ENCODE results near the gene ZNF592.
"Not testable (repeated sequence)": the region's sequence is repeated elsewhere in the genome, so short reads cannot be mapped to it uniquely, and the experiment has no call there.

The ZNF592 gene

DNA sequence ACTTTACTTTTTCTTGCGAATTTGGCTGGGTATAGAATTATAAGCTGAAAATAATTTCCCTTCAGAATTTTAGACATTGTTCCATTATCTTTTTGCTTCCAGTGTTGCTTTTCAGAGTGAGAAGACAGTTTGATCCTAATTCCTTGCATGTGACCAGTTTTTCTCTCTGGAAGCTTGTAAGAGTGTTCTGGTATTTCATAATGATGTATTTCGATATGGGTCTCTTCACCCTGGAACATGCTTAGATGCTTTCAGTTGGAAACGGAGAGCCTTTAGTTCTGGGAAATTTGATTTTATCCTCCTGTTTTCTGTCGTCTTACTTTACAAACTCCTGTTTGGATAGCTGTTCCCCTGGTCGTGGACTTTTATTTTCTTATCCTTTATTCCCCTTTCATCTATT is 82.6 kb downstream of the ZNF592 start:
- DNase-seq (ENCODE audit: low read depth), result no peak

GRCh38 chr15:84831613-84832012 is 83.2 kb downstream of the ZNF592 start:
- no peak for DNase-seq (ENCODE audit: low read depth)

DNA sequence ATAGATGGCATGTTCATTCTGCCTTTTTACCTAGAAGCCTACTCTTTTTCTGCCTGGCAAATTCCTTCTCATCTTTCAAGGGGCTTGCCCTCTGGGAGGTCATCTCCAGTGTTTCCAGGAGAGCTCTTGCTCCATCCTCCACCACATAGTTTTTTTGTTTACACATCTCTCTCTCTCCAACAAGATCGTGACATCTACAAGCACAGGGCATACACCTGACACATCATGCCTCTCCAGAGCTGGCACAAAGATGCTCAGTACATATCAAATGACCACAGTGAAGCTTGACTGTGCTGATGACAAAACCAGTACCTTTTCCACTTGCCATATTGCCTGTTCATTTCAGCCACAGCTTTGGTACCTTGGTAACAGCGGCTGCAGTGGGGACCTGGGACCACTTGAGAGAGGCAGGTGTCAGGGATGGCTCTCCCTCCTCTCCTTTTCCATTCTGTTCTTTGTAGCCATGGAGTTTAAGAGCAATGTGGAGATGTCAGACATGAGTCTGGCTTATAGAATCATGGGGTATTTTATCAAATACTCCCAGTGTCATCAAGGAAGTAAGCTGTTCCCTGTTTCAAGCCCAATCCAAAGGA is 84.2 kb downstream of the ZNF592 start:
- DNase-seq (ENCODE audit: low read depth), result no peak

- DNase-seq (ENCODE audit: low read depth), result no peak
Measured at GRCh38 chr15:84833447-84834228, 85.2 kb downstream of the ZNF592 start.

DNA sequence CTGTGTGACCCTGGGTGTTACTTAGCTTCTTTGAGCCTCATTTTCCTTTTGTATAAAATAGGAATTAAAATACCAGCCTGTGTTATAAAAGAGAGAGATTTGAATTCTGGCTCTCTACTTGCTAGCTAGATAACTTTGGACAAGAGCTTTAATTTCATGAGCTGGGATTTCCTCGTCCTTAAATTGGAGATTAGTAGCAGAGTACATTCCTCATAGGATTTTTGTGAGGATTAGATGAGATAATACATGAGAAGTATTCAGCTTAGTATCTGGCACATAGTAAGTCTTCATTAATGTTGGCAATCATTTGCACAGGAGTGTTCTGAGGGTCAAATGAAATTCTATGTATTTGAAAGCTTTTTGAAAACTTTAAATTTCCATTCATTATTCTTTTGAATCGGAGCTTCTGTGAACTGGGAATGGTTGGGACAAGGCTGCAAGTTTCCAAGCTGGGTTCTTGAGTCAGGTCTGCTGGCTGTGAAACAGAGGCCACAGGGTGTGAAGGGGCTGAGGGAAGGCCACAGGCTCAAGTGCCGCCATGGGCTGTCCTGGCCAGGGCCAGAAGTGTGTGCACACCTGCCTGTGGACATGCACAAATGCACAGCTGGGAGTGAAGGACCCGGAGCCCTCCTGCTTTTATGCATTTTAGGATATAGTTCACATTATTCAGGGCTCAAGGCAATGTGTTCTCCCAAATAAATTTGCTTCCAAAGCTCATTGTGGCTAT is 86.0 kb downstream of the ZNF592 start:
- DNase-seq (ENCODE audit: low read depth), result no peak

DNA sequence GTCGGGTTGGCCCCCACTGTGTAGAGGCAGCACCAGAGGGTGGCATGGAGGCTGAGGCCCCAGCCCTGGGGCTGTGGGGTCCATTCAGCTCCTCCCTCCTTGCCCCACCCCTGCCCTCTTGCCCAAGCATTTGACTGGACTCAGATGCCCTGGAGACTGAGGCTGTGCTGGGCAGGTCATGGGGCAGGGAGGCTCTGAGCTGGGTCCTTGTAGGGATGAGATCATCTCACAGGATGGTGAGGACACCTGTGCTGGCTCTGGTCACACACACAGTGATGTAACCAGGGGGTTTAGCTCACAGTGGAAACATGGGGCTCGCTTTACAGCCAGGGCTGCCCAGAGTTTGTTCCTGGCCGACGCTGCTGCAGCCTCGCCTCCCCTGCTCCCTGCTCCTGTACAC is 86.6 kb downstream of the ZNF592 start:
- no peak for DNase-seq (ENCODE audit: low read depth)

DNA sequence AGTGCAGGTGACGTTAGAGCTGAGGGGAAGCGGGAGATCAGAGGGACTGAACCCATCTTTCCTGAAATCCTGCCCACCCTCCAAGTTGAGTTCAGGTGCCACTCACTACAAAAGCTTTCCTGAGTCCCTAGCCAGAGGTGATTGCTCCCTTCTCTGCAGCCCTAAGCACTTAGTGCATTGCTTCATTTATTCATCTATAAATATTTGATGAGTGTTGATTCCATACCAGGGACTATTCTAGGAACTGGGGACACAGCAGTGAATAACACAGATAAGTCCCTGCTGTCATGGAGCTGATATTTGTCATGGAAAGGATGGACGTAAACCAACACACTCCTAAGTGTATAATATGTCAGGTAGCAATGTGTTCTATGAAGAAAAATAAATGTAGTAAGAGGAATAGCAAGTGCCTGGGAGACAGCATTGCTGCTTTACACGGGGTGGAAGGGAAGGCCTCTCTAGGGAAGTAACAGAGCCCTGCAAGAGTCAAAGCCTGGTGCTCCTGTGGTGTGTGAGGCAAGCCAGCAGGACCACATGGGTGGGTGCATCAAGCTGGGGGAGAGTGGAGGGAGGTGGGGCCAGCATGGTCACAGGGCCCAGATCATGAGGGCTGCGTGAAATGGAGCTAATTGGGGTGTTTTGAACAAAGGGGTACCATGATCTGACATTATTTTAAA is 87.4 kb downstream of the ZNF592 start:
- DNase-seq (ENCODE audit: low read depth), result no peak

DNA sequence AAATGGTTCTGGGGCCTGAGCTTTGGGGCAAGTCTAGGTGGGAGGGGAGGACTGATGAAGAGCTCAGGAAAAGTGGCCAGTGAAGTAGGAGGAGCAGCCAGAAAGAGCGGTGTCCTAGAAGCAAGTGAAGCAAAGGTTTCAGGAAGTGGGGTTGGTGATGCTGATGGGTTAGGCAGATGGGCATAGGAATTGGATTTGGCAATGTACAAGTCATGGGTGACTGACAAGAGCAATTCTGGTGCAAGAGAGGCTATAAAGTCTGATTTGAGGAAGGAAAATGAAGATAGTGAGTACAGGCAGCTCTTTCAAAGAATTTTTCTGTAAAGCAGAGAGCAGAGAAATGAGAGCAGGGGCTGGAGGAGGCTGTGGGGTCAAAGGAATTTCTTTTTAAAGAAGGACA is 88.5 kb downstream of the ZNF592 start:
- no peak for DNase-seq (ENCODE audit: low read depth)

GRCh38 chr15:84839714-84840113 is 91.3 kb downstream of the ZNF592 start:
- no peak for DNase-seq (ENCODE audit: low read depth)

DNA sequence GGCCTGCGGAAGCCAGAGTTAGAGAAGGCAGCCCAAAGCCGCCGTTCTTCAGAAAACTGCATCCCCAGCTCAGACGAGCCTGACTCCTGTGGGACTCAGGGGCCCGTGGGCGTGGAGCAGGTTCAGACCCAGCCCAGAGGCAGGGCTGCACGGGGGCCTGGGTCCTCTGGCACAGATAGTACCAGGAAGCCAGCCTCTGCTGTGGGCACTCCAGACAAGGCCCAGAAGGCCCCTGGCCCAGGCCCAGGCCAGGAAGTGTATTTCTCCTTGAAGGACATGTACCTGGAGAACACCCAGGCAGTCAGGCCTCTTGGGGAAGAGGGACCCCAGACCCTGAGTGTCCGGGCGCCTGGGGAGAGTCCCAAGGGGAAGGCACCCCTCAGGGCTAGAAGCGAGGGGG is 91.9 kb downstream of the ZNF592 start:
- DNase-seq (ENCODE audit: low read depth), result no peak

DNA sequence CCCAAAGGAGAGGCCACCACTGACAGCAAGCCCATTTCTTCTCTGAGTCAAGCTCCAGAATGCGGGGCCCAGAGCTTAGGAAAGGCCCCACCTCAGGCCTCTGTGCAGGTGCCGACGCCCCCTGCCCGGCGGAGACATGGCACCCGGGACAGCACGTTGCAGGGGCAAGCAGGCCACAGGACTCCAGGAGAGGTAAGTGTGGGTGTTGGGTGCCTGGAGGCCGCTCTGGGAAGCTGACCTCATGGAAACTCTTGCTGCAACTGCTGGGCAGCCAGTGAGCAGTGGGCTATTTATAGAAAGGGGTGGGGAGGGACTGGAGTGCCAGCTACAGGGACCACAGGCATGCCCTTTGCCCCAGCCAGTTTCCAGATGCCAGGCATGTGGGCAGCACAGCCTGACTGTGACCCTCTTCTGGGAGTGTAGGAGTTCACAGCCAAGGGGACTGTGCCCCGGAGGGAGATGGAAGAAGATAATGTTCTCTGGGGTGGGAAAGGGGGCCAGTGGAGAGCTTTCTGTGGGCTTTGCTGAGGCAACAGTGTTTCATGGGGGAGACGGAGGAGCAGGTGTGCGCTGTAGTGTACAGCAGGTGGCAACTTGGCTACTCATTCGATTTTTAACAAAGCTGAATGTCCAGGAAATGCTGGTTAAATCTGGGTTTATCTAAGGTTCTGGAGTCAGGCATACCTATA is 92.5 kb downstream of the ZNF592 start:
- DNase-seq (ENCODE audit: low read depth), result no peak

GRCh38 chr15:84842781-84843180 is 94.4 kb downstream of the ZNF592 start:
- no peak for DNase-seq (ENCODE audit: low read depth)

DNA sequence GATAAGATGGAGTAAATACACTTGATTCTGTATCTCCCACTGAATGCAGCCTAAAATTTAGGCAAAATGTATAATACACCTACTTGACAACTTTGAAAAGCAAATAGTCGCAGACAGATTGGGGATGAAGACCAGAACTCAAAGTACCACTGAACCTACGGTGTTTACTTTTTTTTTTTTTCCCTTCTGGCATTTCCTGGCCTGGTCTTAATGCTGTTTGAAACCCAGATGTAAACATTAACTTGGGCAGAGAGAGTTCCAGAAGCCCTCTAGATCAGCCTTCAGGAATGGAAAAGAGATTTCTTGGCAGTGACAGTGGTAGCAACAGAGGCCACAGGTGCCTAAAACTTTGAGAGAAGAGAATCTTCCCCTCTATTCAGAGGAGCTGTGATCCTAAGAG is 96.6 kb downstream of the ZNF592 start:
- DNase-seq (ENCODE audit: low read depth), result no peak

DNA sequence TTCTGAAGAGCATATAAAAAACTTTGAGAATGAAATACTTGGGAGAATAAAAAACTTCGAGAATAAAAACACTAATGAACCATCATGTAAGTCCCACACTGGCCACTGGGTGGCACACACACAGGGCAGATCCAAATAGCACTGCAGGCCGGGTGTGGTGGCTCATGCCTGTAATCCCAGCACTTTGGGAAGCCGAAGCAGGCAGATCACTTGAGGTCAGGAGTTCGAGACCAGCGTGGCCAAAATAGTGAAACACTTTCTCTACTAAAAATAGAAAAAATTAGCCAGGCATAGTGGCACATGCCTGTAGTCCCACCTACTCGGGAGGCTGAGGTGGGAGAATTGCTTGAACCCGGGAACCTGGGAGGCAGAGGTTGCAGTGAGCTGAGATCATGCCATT is 97.2 kb downstream of the ZNF592 start:
- not testable (repeated sequence) for DNase-seq (ENCODE audit: low read depth)

- no peak for DNase-seq (ENCODE audit: low read depth)
Measured at GRCh38 chr15:84846269-84846668, 97.9 kb downstream of the ZNF592 start.

- DNase-seq (ENCODE audit: low read depth), result no peak
Measured at GRCh38 chr15:84847382-84847781, 99.0 kb downstream of the ZNF592 start.

DNA sequence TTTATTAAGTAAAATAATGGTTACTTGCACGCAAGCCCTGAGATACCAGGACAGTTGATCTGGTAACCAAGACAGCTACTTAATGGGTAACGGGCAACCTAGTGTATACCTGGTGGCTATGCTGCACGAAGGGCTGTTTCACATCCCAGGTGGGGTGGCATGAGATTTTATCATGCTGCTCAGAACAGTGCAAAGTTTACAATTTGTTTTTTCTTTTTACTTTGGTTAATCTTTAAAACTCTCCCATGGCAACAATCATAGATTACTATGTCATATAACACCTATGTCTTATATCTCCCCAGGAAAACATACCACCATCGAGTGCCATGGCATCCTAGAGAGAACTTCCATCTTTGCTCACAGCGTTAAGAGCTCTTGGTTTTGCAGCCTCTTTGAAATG is 103.8 kb downstream of the ZNF592 start:
- no peak for DNase-seq (ENCODE audit: low read depth)

GRCh38 chr15:84855136-84855535 is 106.7 kb downstream of the ZNF592 start:
- DNase-seq (ENCODE audit: low read depth), result no peak

- DNase-seq (ENCODE audit: low read depth), result no peak
Measured at GRCh38 chr15:84855765-84856164, 107.4 kb downstream of the ZNF592 start.

Data from stimulated activated CD8-positive, alpha-beta memory T cell treated with anti-CD3 and anti-CD28 coated beads, Interleukin-15, amount 100 ng/mL, for 1 hour (primary cell).